ENCODE data around the gene VGF.

GRCh38 chr7:101137651-101138212 is 27.6 kb downstream of the VGF start:
- no peak for TF ChIP-seq POLR2AphosphoS5 (IDR thresholded peaks at IDR 0.05; ENCODE audit: borderline replicate concordance, low read depth, low read length)
- no peak for TF ChIP-seq EZH2 (IDR thresholded peaks at IDR 0.05)

Data from SK-N-MC (cell line).